HepG2 (cell line): ENCODE data around the gene EIF5A. TPM values are rescaled to one million over a fixed set of nuclear protein-coding genes. Genes with fewer than 3 reads are reported as not detected.
A peak's percentile ranks its signal among the peaks of the same experiment; 100 is the strongest.

Source experiments
- EEA1 ChIP-seq: sonication (generic); formaldehyde crosslinking; IDR thresholded peaks from 2 replicates; pipeline ENCODE4 v1.5.1; 2020; ENCODE audit warnings: mild to moderate bottlenecking, missing genetic modification reagents, borderline replicate concordance
- PHB2 ChIP-seq: fragments of 450-650 bp; IDR thresholded peaks from 2 replicates; pipeline ENCODE4 v1.6.1; 2018; ENCODE audit not compliant: partially characterized antibody
- ZBTB8A ChIP-seq: sonication (generic); formaldehyde crosslinking; IDR thresholded peaks from 2 replicates; pipeline ENCODE4 v1.4.0; 2020; ENCODE audit warnings: mild to moderate bottlenecking, low read depth, missing genetic modification reagents, borderline replicate concordance
- ZFY ChIP-seq: sonication (generic); formaldehyde crosslinking; IDR thresholded peaks from 2 replicates; pipeline ENCODE4 v1.4.0; 2020; ENCODE audit warnings: missing genetic modification reagents
- ZNF235 ChIP-seq: sonication (generic); formaldehyde crosslinking; IDR thresholded peaks from 2 replicates; pipeline ENCODE4 v1.8.1; 2023; ENCODE audit warnings: mild to moderate bottlenecking, missing genetic modification reagents, borderline replicate concordance
- ZNF567 ChIP-seq: sonication (generic); formaldehyde crosslinking; IDR thresholded peaks from 2 replicates; pipeline ENCODE4 v1.8.1; 2023; ENCODE audit warnings: mild to moderate bottlenecking, missing genetic modification reagents, borderline replicate concordance
- polyA plus RNA-seq, 8 experiments: library from polyadenylated mRNA; depleted of rRNA in 3 of 8; stranded (reverse) in 7 of 8; unstranded in 1 of 8; fragments of >200 nt; fragmentation: Illumina TruSeq in 4 of 8; extraction: Trizol in 4 of 8; gene quantifications; 2 replicates each; pipeline versions ENCODE4 v1.2.1 to v1.2.3, GENCODE V29; 2011 to 2016; ENCODE audit warnings: low read depth in 4 of 8, missing spikeins in 1 of 8, mixed read lengths in 1 of 8; ENCODE audit not compliant: insufficient read depth in 1 of 8
- total RNA-seq, 5 experiments: library from RNA; depleted of rRNA; stranded (reverse); fragments of >200 nt; fragmentation: Illumina TruSeq; extraction: Trizol; gene quantifications; 2 replicates each; pipeline ENCODE4 v1.2.3, GENCODE V29; 2016; ENCODE audit warnings: low read depth in 1 of 5
- TF ChIP-seq, protein P1 (sequence below), 2 experiments: sonication (generic) in 1 of 2; formaldehyde crosslinking in 1 of 2; IDR thresholded peaks; 2 replicates each; pipeline versions ENCODE4 v1.6.1 to v1.9.0; 2014 to 2022; ENCODE audit warnings: antibody characterized with exemption in 1 of 2, borderline replicate concordance in 1 of 2, inconsistent platforms in 1 of 2, low read depth in 1 of 2, missing genetic modification reagents in 1 of 2
- TF ChIP-seq, protein P2 (sequence below): sonication (generic); formaldehyde crosslinking; IDR thresholded peaks from 2 replicates; pipeline ENCODE4 v1.8.0; 2022; ENCODE audit warnings: mild to moderate bottlenecking, missing genetic modification reagents, borderline replicate concordance
- TF ChIP-seq, protein P3 (sequence below): sonication (generic); formaldehyde crosslinking; IDR thresholded peaks from 2 replicates; pipeline ENCODE4 v1.4.0; 2020; ENCODE audit warnings: mild to moderate bottlenecking, missing genetic modification reagents, borderline replicate concordance
- TF ChIP-seq, protein P4 (sequence below): IDR thresholded peaks from 2 replicates; pipeline ENCODE4 v1.6.1; 2016; ENCODE audit warnings: low read depth
- TF ChIP-seq, protein P5 (sequence below): IDR thresholded peaks from 2 replicates; pipeline ENCODE4 v1.6.1; 2016; ENCODE audit warnings: missing compliant biosample characterization, missing genetic modification reagents, borderline replicate concordance
- TF ChIP-seq, protein P6 (sequence below): sonication (generic); formaldehyde crosslinking; IDR thresholded peaks from 2 replicates; pipeline ENCODE4 v1.4.0; 2020; ENCODE audit warnings: missing genetic modification reagents

Gene EIF5A
- total and polyA plus RNA-seq, 2 of the 13 experiments (the other 11 are each of a cell fraction or from before 2014, with no cell fraction given) = 319 to 337 TPM

DNA sequence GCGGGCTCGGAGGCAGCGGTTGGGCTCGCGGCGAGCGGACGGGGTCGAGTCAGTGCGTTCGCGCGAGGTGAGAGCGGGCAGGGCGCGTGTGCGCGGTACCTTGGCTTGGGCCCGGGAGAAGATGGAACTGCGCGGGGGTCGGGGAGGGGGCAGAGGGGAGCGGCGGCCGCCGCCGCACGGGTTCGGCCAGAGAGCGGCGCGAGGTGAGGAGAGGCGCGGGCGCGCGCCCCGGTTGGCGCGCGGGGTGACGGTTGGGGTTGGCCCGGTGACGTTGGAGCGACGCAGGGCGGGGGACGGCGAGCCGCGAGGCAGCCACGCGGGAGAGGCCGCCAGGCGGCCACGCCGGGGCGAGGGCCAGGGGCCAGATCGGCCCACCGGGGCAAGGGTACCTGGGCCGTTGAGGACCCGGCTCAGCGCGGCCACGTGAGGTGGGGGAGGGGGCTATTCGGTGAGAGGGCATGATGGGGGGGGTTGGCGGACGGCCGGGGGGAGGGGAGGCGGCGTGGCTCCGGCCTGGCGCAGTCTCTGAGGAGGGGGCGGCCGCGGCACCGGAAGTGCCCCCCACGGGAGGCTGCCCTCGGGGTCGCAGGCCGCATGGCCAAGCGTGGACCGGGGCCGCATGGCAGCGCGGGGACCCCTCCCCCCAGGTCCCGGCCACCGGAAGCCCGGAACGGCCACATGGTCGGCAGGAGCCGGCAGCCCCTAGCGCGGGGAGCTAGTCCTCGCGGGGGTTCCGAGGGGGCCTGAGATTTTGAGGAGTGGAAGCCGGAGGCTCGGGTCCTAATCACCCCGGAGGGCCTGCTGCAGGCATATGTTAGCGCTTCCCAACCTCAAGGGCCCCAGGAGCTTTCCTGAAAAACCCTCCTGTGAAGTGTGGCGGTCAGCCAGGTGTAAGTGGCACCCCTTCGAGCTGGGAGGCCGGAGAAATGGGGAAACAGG lies 527 bp downstream of the EIF5A start (continued):
- TF ChIP-seq, protein P1, sequence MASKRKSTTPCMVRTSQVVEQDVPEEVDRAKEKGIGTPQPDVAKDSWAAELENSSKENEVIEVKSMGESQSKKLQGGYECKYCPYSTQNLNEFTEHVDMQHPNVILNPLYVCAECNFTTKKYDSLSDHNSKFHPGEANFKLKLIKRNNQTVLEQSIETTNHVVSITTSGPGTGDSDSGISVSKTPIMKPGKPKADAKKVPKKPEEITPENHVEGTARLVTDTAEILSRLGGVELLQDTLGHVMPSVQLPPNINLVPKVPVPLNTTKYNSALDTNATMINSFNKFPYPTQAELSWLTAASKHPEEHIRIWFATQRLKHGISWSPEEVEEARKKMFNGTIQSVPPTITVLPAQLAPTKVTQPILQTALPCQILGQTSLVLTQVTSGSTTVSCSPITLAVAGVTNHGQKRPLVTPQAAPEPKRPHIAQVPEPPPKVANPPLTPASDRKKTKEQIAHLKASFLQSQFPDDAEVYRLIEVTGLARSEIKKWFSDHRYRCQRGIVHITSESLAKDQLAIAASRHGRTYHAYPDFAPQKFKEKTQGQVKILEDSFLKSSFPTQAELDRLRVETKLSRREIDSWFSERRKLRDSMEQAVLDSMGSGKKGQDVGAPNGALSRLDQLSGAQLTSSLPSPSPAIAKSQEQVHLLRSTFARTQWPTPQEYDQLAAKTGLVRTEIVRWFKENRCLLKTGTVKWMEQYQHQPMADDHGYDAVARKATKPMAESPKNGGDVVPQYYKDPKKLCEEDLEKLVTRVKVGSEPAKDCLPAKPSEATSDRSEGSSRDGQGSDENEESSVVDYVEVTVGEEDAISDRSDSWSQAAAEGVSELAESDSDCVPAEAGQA (IDR thresholded peaks at IDR 0.05; ENCODE audit: low read depth) = no peak
- TF ChIP-seq, protein P1 (CRISPR knock-in tag; IDR thresholded peaks at IDR 0.05; ENCODE audit: borderline replicate concordance) = peak; percentile 23; the same call in 1 of the 2 replicates
- TF ChIP-seq PHB2 = no peak
- TF ChIP-seq, protein P2, sequence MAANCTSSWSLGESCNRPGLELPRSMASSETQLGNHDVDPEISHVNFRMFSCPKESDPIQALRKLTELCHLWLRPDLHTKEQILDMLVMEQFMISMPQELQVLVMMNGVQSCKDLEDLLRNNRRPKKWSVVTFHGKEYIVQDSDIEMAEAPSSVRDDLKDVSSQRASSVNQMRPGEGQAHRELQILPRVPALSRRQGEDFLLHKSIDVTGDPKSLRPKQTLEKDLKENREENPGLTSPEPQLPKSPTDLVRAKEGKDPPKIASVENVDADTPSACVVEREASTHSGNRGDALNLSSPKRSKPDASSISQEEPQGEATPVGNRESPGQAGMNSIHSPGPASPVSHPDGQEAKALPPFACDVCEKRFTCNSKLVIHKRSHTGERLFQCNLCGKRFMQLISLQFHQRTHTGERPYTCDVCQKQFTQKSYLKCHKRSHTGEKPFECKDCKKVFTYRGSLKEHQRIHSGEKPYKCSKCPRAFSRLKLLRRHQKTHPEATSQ (CRISPR knock-in tag) = no peak
- TF ChIP-seq, protein P3, sequence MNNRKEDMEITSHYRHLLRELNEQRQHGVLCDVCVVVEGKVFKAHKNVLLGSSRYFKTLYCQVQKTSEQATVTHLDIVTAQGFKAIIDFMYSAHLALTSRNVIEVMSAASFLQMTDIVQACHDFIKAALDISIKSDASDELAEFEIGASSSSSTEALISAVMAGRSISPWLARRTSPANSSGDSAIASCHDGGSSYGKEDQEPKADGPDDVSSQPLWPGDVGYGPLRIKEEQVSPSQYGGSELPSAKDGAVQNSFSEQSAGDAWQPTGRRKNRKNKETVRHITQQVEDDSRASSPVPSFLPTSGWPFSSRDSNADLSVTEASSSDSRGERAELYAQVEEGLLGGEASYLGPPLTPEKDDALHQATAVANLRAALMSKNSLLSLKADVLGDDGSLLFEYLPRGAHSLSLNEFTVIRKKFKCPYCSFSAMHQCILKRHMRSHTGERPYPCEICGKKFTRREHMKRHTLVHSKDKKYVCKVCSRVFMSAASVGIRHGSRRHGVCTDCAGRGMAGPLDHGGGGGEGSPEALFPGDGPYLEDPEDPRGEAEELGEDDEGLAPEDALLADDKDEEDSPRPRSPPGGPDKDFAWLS (CRISPR knock-in tag) = 0 out of 2 replicates have a peak, but pooled peaks have one; percentile 55
- TF ChIP-seq ZNF567 (CRISPR knock-in tag) = no peak
- peak; percentile 52; the same call in 1 of the 2 replicates for TF ChIP-seq ZFY (CRISPR knock-in tag)
- TF ChIP-seq, protein P4, sequence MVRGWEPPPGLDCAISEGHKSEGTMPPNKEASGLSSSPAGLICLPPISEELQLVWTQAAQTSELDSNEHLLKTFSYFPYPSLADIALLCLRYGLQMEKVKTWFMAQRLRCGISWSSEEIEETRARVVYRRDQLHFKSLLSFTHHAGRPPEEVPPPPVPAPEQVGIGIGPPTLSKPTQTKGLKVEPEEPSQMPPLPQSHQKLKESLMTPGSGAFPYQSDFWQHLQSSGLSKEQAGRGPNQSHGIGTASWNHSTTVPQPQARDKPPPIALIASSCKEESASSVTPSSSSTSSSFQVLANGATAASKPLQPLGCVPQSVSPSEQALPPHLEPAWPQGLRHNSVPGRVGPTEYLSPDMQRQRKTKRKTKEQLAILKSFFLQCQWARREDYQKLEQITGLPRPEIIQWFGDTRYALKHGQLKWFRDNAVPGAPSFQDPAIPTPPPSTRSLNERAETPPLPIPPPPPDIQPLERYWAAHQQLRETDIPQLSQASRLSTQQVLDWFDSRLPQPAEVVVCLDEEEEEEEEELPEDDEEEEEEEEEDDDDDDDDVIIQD (CRISPR knock-in tag) = no peak
- TF ChIP-seq ZNF235 (CRISPR knock-in tag) = no peak
- no peak for TF ChIP-seq ZBTB8A (CRISPR knock-in tag)
- TF ChIP-seq, protein P5, sequence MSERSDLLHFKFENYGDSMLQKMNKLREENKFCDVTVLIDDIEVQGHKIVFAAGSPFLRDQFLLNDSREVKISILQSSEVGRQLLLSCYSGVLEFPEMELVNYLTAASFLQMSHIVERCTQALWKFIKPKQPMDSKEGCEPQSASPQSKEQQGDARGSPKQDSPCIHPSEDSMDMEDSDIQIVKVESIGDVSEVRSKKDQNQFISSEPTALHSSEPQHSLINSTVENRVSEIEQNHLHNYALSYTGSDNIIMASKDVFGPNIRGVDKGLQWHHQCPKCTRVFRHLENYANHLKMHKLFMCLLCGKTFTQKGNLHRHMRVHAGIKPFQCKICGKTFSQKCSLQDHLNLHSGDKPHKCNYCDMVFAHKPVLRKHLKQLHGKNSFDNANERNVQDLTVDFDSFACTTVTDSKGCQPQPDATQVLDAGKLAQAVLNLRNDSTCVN (CRISPR knock-in tag) = no peak
- TF ChIP-seq, protein P6, sequence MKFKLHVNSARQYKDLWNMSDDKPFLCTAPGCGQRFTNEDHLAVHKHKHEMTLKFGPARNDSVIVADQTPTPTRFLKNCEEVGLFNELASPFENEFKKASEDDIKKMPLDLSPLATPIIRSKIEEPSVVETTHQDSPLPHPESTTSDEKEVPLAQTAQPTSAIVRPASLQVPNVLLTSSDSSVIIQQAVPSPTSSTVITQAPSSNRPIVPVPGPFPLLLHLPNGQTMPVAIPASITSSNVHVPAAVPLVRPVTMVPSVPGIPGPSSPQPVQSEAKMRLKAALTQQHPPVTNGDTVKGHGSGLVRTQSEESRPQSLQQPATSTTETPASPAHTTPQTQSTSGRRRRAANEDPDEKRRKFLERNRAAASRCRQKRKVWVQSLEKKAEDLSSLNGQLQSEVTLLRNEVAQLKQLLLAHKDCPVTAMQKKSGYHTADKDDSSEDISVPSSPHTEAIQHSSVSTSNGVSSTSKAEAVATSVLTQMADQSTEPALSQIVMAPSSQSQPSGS = no peak
- peak; percentile 26; the same call in 1 of the 2 replicates for TF ChIP-seq EEA1 (CRISPR knock-in tag)
